ENCODE results near the gene NDUFB6.

The NDUFB6 gene

DNA sequence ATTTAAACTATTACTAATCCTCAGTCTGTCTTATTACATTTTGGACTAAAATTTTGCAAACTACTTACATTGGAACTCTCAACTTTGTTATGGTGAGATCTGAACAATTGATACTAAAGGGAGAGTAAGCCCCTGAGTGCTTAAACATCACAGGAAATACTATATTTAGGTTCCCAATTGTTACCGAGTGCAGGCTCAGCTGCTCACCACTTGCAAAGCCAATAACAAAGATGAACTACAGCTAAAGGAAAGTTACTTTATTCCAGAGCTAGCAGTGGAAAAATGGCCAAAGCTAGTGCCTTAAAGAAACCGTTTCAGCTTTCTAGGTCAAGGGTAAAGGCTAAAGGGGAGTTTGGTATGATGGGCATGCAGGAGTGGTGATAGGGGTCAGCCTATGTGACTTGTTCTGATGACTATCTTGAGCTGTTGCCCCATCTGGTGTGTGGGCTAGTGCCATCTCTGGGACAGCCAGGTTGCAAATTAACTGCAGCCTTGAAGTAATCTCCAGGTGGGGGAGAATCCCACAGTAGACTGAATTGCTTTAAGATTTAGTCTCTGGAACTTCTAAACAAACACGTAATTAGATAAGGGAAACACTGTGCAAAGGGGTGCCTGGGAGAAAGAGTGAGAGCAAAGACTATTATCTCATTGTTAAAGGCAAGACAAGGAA is 7.8 kb upstream of the NDUFB6 start:
- ATAC-seq: no peak
- TF ChIP-seq OSR1 (CRISPR knock-in tag; IDR thresholded peaks at IDR 0.05) (no peak), RARB (CRISPR knock-in tag; IDR thresholded peaks at IDR 0.05) (no peak), ISL1 (CRISPR knock-in tag; IDR thresholded peaks at IDR 0.05) (no peak), BACH2 (CRISPR knock-in tag; IDR thresholded peaks at IDR 0.05; ENCODE audit: borderline replicate concordance) (no peak), ARNTL (CRISPR knock-in tag; IDR thresholded peaks at IDR 0.05; ENCODE audit: borderline replicate concordance, low read depth) (no peak), GLIS3 (CRISPR knock-in tag; IDR thresholded peaks at IDR 0.05) (no peak), ESRRG (CRISPR knock-in tag; IDR thresholded peaks at IDR 0.05) (no peak), TOX (CRISPR knock-in tag; IDR thresholded peaks at IDR 0.05; ENCODE audit: borderline replicate concordance) (no peak)

DNA sequence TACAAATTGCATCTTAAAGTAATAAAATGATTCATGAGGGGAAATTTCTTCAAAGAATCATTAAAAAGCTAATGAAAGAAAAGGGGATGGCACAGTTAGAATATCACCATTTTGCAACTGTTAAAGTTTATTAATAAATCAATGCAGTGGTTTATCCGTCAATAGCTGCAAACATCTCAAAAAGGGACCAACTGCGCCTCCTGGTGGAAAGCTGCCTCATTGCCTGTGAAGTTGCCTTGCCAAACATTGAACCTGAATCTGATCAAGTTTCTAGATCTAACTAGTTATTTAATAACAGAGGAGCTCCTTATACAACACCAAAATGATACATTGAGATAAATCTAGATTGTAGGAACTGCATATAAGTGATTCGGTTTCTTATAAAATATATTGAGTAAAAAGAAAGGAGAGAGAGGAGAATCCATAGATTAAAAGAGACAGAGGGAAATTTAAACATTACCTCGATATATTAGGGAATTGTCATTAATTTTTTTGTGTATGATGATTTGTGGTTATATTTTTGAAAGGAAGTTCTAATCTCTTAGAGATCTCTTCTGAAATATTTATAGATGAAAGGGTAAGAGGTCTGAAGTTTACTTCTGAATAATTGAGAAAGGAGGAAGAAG is 6.9 kb upstream of the NDUFB6 start:
- no peak for TF ChIP-seq TOX (CRISPR knock-in tag; IDR thresholded peaks at IDR 0.05; ENCODE audit: borderline replicate concordance)
- no peak for TF ChIP-seq ZC3H10 (CRISPR knock-in tag; IDR thresholded peaks at IDR 0.05)
- TF ChIP-seq ARNTL (CRISPR knock-in tag; IDR thresholded peaks at IDR 0.05; ENCODE audit: borderline replicate concordance, low read depth): no peak
- TF ChIP-seq ESRRG (CRISPR knock-in tag; IDR thresholded peaks at IDR 0.05): no peak
- no peak for TF ChIP-seq ISL1 (CRISPR knock-in tag; IDR thresholded peaks at IDR 0.05)
- TF ChIP-seq ZFP30 (CRISPR knock-in tag; IDR thresholded peaks at IDR 0.05): no peak
- TF ChIP-seq ZFP3 (CRISPR knock-in tag; IDR thresholded peaks at IDR 0.05): no peak
- TF ChIP-seq, protein P1, sequence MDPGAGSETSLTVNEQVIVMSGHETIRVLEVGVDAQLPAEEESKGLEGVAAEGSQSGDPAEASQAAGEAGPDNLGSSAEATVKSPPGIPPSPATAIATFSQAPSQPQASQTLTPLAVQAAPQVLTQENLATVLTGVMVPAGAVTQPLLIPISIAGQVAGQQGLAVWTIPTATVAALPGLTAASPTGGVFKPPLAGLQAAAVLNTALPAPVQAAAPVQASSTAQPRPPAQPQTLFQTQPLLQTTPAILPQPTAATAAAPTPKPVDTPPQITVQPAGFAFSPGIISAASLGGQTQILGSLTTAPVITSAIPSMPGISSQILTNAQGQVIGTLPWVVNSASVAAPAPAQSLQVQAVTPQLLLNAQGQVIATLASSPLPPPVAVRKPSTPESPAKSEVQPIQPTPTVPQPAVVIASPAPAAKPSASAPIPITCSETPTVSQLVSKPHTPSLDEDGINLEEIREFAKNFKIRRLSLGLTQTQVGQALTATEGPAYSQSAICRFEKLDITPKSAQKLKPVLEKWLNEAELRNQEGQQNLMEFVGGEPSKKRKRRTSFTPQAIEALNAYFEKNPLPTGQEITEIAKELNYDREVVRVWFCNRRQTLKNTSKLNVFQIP (CRISPR knock-in tag; IDR thresholded peaks at IDR 0.05; ENCODE audit: borderline replicate concordance, low read depth): no peak
- TF ChIP-seq, protein P2, sequence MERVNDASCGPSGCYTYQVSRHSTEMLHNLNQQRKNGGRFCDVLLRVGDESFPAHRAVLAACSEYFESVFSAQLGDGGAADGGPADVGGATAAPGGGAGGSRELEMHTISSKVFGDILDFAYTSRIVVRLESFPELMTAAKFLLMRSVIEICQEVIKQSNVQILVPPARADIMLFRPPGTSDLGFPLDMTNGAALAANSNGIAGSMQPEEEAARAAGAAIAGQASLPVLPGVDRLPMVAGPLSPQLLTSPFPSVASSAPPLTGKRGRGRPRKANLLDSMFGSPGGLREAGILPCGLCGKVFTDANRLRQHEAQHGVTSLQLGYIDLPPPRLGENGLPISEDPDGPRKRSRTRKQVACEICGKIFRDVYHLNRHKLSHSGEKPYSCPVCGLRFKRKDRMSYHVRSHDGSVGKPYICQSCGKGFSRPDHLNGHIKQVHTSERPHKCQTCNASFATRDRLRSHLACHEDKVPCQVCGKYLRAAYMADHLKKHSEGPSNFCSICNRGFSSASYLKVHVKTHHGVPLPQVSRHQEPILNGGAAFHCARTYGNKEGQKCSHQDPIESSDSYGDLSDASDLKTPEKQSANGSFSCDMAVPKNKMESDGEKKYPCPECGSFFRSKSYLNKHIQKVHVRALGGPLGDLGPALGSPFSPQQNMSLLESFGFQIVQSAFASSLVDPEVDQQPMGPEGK (CRISPR knock-in tag; IDR thresholded peaks at IDR 0.05; ENCODE audit: borderline replicate concordance): no peak
- TF ChIP-seq, protein P3, sequence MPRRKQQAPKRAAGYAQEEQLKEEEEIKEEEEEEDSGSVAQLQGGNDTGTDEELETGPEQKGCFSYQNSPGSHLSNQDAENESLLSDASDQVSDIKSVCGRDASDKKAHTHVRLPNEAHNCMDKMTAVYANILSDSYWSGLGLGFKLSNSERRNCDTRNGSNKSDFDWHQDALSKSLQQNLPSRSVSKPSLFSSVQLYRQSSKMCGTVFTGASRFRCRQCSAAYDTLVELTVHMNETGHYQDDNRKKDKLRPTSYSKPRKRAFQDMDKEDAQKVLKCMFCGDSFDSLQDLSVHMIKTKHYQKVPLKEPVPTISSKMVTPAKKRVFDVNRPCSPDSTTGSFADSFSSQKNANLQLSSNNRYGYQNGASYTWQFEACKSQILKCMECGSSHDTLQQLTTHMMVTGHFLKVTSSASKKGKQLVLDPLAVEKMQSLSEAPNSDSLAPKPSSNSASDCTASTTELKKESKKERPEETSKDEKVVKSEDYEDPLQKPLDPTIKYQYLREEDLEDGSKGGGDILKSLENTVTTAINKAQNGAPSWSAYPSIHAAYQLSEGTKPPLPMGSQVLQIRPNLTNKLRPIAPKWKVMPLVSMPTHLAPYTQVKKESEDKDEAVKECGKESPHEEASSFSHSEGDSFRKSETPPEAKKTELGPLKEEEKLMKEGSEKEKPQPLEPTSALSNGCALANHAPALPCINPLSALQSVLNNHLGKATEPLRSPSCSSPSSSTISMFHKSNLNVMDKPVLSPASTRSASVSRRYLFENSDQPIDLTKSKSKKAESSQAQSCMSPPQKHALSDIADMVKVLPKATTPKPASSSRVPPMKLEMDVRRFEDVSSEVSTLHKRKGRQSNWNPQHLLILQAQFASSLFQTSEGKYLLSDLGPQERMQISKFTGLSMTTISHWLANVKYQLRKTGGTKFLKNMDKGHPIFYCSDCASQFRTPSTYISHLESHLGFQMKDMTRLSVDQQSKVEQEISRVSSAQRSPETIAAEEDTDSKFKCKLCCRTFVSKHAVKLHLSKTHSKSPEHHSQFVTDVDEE (CRISPR knock-in tag; IDR thresholded peaks at IDR 0.05): no peak
- TF ChIP-seq BACH2 (CRISPR knock-in tag; IDR thresholded peaks at IDR 0.05; ENCODE audit: borderline replicate concordance): no peak
- no peak for TF ChIP-seq ZNF8 (CRISPR knock-in tag; IDR thresholded peaks at IDR 0.05)
- no peak for TF ChIP-seq GLIS3 (CRISPR knock-in tag; IDR thresholded peaks at IDR 0.05)
- TF ChIP-seq RARB (CRISPR knock-in tag; IDR thresholded peaks at IDR 0.05): no peak
- TF ChIP-seq, protein P4, sequence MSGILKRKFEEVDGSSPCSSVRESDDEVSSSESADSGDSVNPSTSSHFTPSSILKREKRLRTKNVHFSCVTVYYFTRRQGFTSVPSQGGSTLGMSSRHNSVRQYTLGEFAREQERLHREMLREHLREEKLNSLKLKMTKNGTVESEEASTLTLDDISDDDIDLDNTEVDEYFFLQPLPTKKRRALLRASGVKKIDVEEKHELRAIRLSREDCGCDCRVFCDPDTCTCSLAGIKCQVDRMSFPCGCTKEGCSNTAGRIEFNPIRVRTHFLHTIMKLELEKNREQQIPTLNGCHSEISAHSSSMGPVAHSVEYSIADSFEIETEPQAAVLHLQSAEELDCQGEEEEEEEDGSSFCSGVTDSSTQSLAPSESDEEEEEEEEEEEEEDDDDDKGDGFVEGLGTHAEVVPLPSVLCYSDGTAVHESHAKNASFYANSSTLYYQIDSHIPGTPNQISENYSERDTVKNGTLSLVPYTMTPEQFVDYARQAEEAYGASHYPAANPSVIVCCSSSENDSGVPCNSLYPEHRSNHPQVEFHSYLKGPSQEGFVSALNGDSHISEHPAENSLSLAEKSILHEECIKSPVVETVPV (CRISPR knock-in tag; IDR thresholded peaks at IDR 0.05): no peak
- peak; percentile 79 for ATAC-seq

DNA sequence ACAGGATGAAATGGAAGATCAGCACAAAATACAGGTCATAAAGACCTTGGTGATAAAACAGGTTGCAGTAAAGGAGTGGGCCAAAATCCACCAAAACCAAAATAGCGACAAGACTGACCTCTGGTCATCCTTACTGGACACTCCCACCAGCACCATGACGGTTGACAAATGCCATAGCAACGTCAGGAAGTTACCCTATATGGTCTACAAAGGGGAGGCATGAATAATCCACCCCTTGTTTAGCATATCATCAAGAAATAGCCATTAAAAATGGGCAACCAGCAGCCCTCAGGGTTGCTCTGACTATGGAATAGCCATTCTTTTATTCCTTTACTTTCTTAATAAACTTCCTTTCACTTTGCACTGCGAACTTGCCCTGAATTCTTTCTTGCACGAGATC is 6.0 kb upstream of the NDUFB6 start:
- ATAC-seq: no peak
- TF ChIP-seq, protein P3 (CRISPR knock-in tag; IDR thresholded peaks at IDR 0.05): no peak
- no peak for TF ChIP-seq TCF4 (CRISPR knock-in tag; IDR thresholded peaks at IDR 0.05; ENCODE audit: borderline replicate concordance)
- TF ChIP-seq BACH2 (CRISPR knock-in tag; IDR thresholded peaks at IDR 0.05; ENCODE audit: borderline replicate concordance): no peak
- no peak for TF ChIP-seq ZNF70 (CRISPR knock-in tag; IDR thresholded peaks at IDR 0.05)

All from SK-N-SH treated with all-trans-retinoic acid at 6 μM for 48 hours (cell line).